GM13976 (cell line): Measurements from ENCODE around the gene UBE2S.

ENCODE experiments used
- DNase-seq: peaks from one replicate; pipeline ENCODE4 v3.0.0; 2012; ENCODE audit warnings: low spot score
- CTCF ChIP-seq: IDR thresholded peaks from 2 replicates; pipeline ENCODE4 v1.5.1; 2012; ENCODE audit warnings: borderline replicate concordance, mild to moderate bottlenecking; ENCODE audit not compliant: insufficient read depth; ENCODE audit errors: extremely low read depth, missing control alignments, control extremely low read depth
- in situ Hi-C: fragments of 300-500 bp; cut with MboI; formaldehyde crosslinking; loops from one replicate; pipeline ENCODE4 v1.12.0; 2022; ENCODE audit warnings: low sequenced_read_pairs, mixed read lengths, inconsistent platforms; ENCODE audit not compliant: unreplicated experiment

UBE2S gene

DNA sequence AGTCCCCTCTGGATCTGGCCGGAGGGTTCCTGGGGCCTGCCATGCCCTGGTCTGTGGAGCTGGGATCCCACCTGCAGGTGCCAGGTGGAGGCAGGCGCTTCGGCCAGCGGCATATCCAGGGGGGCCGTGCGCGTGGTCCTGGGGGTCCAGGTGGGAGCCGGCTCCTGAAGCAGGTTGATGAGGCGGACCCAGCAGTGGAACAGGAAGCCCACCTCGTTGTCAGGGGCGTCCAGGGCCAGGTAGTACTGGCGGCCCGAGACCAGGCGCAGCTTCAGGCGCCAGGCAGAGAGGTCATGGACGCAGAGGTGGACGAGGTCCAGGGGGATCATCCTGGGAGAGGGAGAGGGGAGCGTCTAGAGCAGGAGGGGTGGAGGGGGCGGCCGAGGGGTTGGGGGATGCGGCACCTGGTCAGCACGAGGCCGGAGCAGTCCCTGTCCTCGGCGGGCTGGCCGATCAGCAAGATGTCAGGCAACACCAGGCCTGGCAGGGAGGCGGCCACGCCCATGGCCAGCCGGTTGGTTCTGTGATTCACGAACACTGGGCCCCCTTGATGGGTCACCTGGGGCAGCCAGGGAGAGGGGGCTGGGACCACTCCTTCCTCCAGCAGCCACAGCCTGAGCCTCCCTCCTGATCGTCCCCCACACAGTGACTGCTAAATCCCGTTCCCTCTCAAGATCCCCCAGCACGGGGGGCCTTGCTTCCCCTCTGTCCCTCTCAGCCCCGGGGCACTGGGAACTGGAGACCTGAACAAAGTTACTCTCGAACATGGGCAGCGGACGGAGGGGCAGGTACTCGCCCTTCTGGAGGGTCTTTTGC, 45.2 kb downstream of the UBE2S start:
- no peak for TF ChIP-seq CTCF
- DNase-seq, result no peak
- in situ Hi-C loops, result no loop called here

- TF ChIP-seq CTCF, result no peak
- in situ Hi-C loops, result no loop called here
- no peak for DNase-seq
These were observed 46.7 kb downstream of the UBE2S start for GRCh38 chr19:55360902-55361301.

- DNase-seq, result no peak
- TF ChIP-seq CTCF, result no peak
- in situ Hi-C loops, result no loop called here
These were observed 48.4 kb downstream of the UBE2S start for GRCh38 chr19:55358943-55359908.

- TF ChIP-seq CTCF, result no peak
- in situ Hi-C loops, result no loop called here
- no peak for DNase-seq
These were observed 49.1 kb downstream of the UBE2S start for GRCh38 chr19:55358493-55358892.

DNA sequence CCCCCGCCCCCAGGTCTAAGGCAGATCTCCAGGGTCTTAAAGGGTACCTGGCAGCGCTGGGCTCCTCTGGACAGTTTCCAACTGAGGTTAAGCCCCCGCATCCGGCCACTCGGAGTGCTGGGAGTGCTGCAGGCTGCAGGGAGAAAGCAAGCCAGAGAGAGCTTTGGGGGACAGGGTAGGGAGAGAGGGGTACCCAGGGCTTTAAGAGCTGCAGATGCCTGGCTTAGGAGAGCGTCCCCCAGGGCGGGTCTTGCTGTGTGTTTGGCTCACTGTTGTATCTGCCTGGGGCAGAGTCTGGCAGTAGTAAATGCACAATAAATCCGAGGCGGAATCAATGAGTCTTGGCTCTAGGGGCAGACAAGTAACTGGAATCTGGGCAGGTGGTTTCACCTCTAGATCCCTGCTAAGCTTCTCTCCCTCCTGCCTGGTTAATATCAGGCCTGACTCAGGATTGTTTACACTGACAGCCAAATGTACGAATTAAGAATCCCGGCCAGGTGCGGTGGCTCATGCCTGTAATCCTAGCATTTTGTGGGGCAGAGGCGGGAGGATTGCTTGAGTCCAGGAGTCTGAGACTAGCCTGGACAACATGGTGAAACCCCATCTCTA, 52.3 kb downstream of the UBE2S start:
- no peak for TF ChIP-seq CTCF
- no peak for DNase-seq
- in situ Hi-C loops, result no loop called here

DNA sequence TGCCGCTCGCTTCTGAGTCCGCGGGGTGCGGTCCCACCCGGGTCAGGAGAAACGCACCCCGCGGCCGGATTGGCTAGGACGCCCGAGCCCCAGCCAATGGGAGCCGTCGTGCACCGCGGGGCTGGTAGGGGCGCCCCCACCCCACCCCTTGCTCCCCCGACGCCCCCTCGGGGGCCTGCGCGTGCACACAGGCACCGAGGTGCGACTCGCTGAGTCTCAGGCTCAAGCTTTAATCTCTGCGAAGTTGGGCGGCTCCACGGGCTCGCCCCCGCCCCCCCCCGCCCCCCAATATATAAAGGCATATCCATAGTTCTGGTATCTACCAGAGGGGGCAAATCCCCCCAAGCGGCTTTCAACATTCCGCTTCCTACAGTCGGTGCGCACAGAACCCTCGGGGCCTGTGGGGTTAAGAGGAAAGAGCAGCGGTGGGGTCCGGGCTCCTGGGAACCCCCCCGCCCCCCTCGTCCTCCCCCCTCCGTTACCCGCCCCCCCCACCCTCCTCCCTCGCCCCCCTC, 52.8 kb downstream of the UBE2S start, which contains the start of gene COX6B2:
TSS of gene COX6B2 (minus strand) at position 22 of the 515 bp plus-strand sequence. CDS start 198 bp downstream, outside the sequence.
- DNase-seq, result no peak
- in situ Hi-C loops, result no loop called here
- TF ChIP-seq CTCF, result no peak
